Pancreas (tissue), 10 donors: Measurements from ENCODE around the gene TEKT3. TPM values are rescaled to one million over a fixed set of nuclear protein-coding genes. Genes with fewer than 3 reads are reported as not detected.

Source experiments
- ATAC-seq, 4 donors: fragments of 200-7000 bp; cut with Tn5 transposase; one replicate each; pipeline versions ENCODE4 v1.8.0 to v1.9.1; 2020; ENCODE audit warnings: mild to moderate bottlenecking in 4 of 4, moderate library complexity in 4 of 4
- DNase-seq, 6 donors: peaks; one replicate each; pipeline ENCODE4 v3.0.0-alpha.2; 2020
- FAIRE-seq: peaks from 2 replicates; lab custom pipeline; 2012; peaks lifted over from hg19 to GRCh38; lab: Jason Lieb, UNC
- H3K27ac ChIP-seq, 4 donors: fragments of 200-600 bp; sonication (generic); 1 replicate in 3 of 4; 2 replicates in 1 of 4; pipeline versions ENCODE4 v1.5.0 to v1.8.0; 2020
- H3K27me3 ChIP-seq, 4 donors: fragments of 200-600 bp; one replicate each; pipeline ENCODE4 v1.8.0; 2021
- H3K36me3 ChIP-seq, 3 donors: fragments of 200-600 bp; sonication (generic) in 1 of 3; one replicate each; pipeline versions ENCODE4 v1.5.0 to v1.8.0; 2020 to 2021
- H3K4me1 ChIP-seq, 3 donors: fragments of 200-600 bp; one replicate each; pipeline ENCODE4 v1.8.0; 2021
- H3K4me3 ChIP-seq, 4 donors: fragments of 200-600 bp; sonication (generic) in 2 of 4; one replicate each; pipeline versions ENCODE4 v1.5.0 to v1.8.0; 2020 to 2021
- H3K9me3 ChIP-seq, 4 donors: fragments of 200-600 bp; one replicate each; pipeline ENCODE4 v1.8.0; 2021
- CTCF ChIP-seq, 4 donors: fragments of 200-600 bp; sonication (generic) in 3 of 4; IDR thresholded peaks; one replicate each; pipeline versions ENCODE4 v1.5.0 to v1.8.0; 2021; ENCODE audit warnings: antibody characterized with exemption in 4 of 4
- WGBS, 2 donors: extraction: QIAGEN DNeasy Blood & Tissue Kit; methylation state at CpG; one replicate each; pipeline ENCODE4 v1.1.7; 2013; 5-methylcytosine and 5-hydroxymethylcytosine counted together
- intact Hi-C, 3 donors: fragments of 100-400 bp; cut with DNase I; formaldehyde crosslinking; loops; one replicate each; pipeline versions ENCODE4 v1.11.1 to v1.14.2; 2022
- polyA plus RNA-seq, 2 donors: library from polyadenylated mRNA; stranded (reverse); fragments of 200-250 nt; gene quantifications; one replicate each; pipeline ENCODE4 v1.2.3, GENCODE V29; 2013
- total RNA-seq, 6 donors: library from RNA; stranded (reverse); fragmentation: NEBNext Ultra II Directional in 4 of 6; extraction: Animal tissue kit (Norgen Biotek cat#: 25700) in 4 of 6; gene quantifications; one replicate each; pipeline versions ENCODE4 v1.2.1 to v1.2.4, GENCODE V29; 2021 to 2023
- donor health status: healthy with polysubstance abuse.
- donor health status: DM: no; HTN: no; CAD: no; lungs with moderate emphysema.
- donor health status: DM: no; HTN: no; CAD: no.
- donor health status: control.
- donor health status: control.
- donor health status: Bipolar disorder and iron deficiency.
- donor health status: DM: yes; HTN: yes; CAD: no.
- donor health status: DM: no; HTN: no; CAD: no.
- donor health status: DM: no; HTN: no; CAD: no.
- donor health status: DM: yes; HTN: yes; CAD: no.

TEKT3 gene
- total and polyA plus RNA-seq, 8 donors, result 0.23 to 2.7 (median 0.43) TPM; not detected in 3

GRCh38 chr17:15378243-15378642 lies 36.8 kb upstream of the TEKT3 start:
- intact Hi-C loops, result no loop called here
- H3K36me3 ChIP-seq, result no peaks in the 10 kb centered on the region
- no peak for TF ChIP-seq CTCF (IDR thresholded peaks at IDR 0.05)
- DNase-seq, result no peak
- ATAC-seq, result peak in 2 of 4 donors; percentile 18 to 21
- H3K4me1 ChIP-seq, result no peaks in the 10 kb centered on the region
- no peak for FAIRE-seq
- no peaks in the 10 kb centered on the region for H3K27me3 ChIP-seq
- H3K27ac ChIP-seq, result peak overlapping the region in 2 of 4 donors; percentile 22
- WGBS, 2 donors, result 69 to 73% methylated on average over 4 of the region's 4 CpGs
- no peaks in the 10 kb centered on the region for H3K9me3 ChIP-seq
- H3K4me3 ChIP-seq, result no peak overlapping the region

GRCh38 chr17:15377616-15378015 lies 36.2 kb upstream of the TEKT3 start:
- Histone ChIP-seq H3K27me3 (no peaks in the 10 kb centered on the region), H3K36me3 (no peaks in the 10 kb centered on the region), H3K9me3 (no peaks in the 10 kb centered on the region), H3K27ac (peak overlapping the region; percentile 35 to 67 (median 59)), H3K4me3 (no peak overlapping the region), H3K4me1 (no peaks in the 10 kb centered on the region)
- DNase-seq (peak in 2 of 6 donors; percentile 43 to 47), ATAC-seq (peak; percentile 56 to 96 (median 86)), FAIRE-seq (no peak)
- no peak for TF ChIP-seq CTCF (IDR thresholded peaks at IDR 0.05)
- 45 to 57% methylated on average over 6 of the region's 6 CpGs for WGBS, 2 donors
- intact Hi-C loops, result no loop called here

- Histone ChIP-seq H3K27ac (peak overlapping the region; percentile 35 to 67 (median 59)), H3K27me3 (no peaks in the 10 kb centered on the region), H3K9me3 (no peaks in the 10 kb centered on the region), H3K4me3 (no peak overlapping the region), H3K4me1 (no peaks in the 10 kb centered on the region), H3K36me3 (no peaks in the 10 kb centered on the region)
- FAIRE-seq, result no peak
- WGBS, 2 donors, result 61% methylated on average over 4 of the region's 4 CpGs
- peak in 2 of 4 donors; percentile 13 to 40 for ATAC-seq
- DNase-seq, result no peak
- TF ChIP-seq CTCF (IDR thresholded peaks at IDR 0.05), result no peak
- intact Hi-C loops, result no loop called here
Observed at GRCh38 chr17:15377200-15377599, 35.8 kb upstream of the TEKT3 start.

- 74 to 83% methylated on average over 9 of the region's 9 CpGs for WGBS, 2 donors
- no peak for TF ChIP-seq CTCF (IDR thresholded peaks at IDR 0.05)
- no peak for FAIRE-seq
Observed at GRCh38 chr17:15371376-15372130, 30.2 kb upstream of the TEKT3 start.

GRCh38 chr17:15368600-15368999 lies 27.2 kb upstream of the TEKT3 start:
- Histone ChIP-seq H3K27ac (no peak overlapping the region), H3K4me3 (no peak overlapping the region), H3K27me3 (no peaks in the 10 kb centered on the region), H3K36me3 (no peaks in the 10 kb centered on the region), H3K9me3 (no peaks in the 10 kb centered on the region), H3K4me1 (no peaks in the 10 kb centered on the region)
- intact Hi-C loops, result no loop called here
- no peak for TF ChIP-seq CTCF (IDR thresholded peaks at IDR 0.05)
- ATAC-seq (no peak), FAIRE-seq (no peak), DNase-seq (no peak)
- 57 to 68% methylated on average over 2 of the region's 2 CpGs for WGBS, 2 donors

More at GRCh38 chr17:15371376-15372130, 30.2 kb upstream of the TEKT3 start:
- ATAC-seq, result no peak
- Histone ChIP-seq H3K4me3 (no peak overlapping the region), H3K4me1 (no peaks in the 10 kb centered on the region), H3K9me3 (no peaks in the 10 kb centered on the region), H3K27me3 (no peaks in the 10 kb centered on the region), H3K36me3 (no peaks in the 10 kb centered on the region), H3K27ac (no peak overlapping the region)
- intact Hi-C loops, result no loop called here
- no peak for DNase-seq
